ENCODE measurements around the gene NFIX. TPM values are rescaled to one million over a fixed set of nuclear protein-coding genes. Genes with fewer than 3 reads are reported as not detected.

Gene NFIX
- total and polyA plus RNA-seq, 9 of the 15 experiments (the other 6 are each of a cell fraction or from before 2014, with no cell fraction given), result 0.28 to 26.8 (median 5.4) TPM

GRCh38 chr19:13146763-13147563 lies 151.7 kb downstream of the NFIX start (continued):
- TF ChIP-seq, protein P1, sequence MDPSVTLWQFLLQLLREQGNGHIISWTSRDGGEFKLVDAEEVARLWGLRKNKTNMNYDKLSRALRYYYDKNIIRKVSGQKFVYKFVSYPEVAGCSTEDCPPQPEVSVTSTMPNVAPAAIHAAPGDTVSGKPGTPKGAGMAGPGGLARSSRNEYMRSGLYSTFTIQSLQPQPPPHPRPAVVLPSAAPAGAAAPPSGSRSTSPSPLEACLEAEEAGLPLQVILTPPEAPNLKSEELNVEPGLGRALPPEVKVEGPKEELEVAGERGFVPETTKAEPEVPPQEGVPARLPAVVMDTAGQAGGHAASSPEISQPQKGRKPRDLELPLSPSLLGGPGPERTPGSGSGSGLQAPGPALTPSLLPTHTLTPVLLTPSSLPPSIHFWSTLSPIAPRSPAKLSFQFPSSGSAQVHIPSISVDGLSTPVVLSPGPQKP (CRISPR knock-in tag; IDR thresholded peaks at IDR 0.05), result no peak
- no peak for TF ChIP-seq ZFX (CRISPR knock-in tag; IDR thresholded peaks at IDR 0.05)
- no peak for TF ChIP-seq TEAD2 (tag; IDR thresholded peaks at IDR 0.05)
- peak; percentile 29; the same call in 1 of the 2 replicates for TF ChIP-seq TFAP4 (CRISPR knock-in tag; IDR thresholded peaks at IDR 0.05; ENCODE audit: borderline replicate concordance)
- TF ChIP-seq TAL1 (IDR thresholded peaks at IDR 0.05), result no peak
- TF ChIP-seq ZNF354B (CRISPR knock-in tag; IDR thresholded peaks at IDR 0.05), result no peak
- TF ChIP-seq HOXB6 (CRISPR knock-in tag; IDR thresholded peaks at IDR 0.05; ENCODE audit: borderline replicate concordance), result no peak
- no peak for TF ChIP-seq HMG20B (CRISPR knock-in tag; IDR thresholded peaks at IDR 0.05)
- TF ChIP-seq, protein P2, sequence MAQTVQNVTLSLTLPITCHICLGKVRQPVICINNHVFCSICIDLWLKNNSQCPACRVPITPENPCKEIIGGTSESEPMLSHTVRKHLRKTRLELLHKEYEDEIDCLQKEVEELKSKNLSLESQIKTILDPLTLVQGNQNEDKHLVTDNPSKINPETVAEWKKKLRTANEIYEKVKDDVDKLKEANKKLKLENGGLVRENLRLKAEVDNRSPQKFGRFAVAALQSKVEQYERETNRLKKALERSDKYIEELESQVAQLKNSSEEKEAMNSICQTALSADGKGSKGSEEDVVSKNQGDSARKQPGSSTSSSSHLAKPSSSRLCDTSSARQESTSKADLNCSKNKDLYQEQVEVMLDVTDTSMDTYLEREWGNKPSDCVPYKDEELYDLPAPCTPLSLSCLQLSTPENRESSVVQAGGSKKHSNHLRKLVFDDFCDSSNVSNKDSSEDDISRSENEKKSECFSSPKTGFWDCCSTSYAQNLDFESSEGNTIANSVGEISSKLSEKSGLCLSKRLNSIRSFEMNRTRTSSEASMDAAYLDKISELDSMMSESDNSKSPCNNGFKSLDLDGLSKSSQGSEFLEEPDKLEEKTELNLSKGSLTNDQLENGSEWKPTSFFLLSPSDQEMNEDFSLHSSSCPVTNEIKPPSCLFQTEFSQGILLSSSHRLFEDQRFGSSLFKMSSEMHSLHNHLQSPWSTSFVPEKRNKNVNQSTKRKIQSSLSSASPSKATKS (CRISPR knock-in tag; IDR thresholded peaks at IDR 0.05), result no peak
- 0 out of 2 replicates have a peak, but pooled peaks have one; percentile 29 for TF ChIP-seq OTX1 (CRISPR knock-in tag; IDR thresholded peaks at IDR 0.05)
- TF ChIP-seq GTF3C2 (IDR thresholded peaks at IDR 0.05; ENCODE audit: borderline replicate concordance, extremely low read depth, insufficient read length), result no peak
- TF ChIP-seq CBX1 (IDR thresholded peaks at IDR 0.05; ENCODE audit: low read depth), result peak; percentile 34
- TF ChIP-seq, protein P3, sequence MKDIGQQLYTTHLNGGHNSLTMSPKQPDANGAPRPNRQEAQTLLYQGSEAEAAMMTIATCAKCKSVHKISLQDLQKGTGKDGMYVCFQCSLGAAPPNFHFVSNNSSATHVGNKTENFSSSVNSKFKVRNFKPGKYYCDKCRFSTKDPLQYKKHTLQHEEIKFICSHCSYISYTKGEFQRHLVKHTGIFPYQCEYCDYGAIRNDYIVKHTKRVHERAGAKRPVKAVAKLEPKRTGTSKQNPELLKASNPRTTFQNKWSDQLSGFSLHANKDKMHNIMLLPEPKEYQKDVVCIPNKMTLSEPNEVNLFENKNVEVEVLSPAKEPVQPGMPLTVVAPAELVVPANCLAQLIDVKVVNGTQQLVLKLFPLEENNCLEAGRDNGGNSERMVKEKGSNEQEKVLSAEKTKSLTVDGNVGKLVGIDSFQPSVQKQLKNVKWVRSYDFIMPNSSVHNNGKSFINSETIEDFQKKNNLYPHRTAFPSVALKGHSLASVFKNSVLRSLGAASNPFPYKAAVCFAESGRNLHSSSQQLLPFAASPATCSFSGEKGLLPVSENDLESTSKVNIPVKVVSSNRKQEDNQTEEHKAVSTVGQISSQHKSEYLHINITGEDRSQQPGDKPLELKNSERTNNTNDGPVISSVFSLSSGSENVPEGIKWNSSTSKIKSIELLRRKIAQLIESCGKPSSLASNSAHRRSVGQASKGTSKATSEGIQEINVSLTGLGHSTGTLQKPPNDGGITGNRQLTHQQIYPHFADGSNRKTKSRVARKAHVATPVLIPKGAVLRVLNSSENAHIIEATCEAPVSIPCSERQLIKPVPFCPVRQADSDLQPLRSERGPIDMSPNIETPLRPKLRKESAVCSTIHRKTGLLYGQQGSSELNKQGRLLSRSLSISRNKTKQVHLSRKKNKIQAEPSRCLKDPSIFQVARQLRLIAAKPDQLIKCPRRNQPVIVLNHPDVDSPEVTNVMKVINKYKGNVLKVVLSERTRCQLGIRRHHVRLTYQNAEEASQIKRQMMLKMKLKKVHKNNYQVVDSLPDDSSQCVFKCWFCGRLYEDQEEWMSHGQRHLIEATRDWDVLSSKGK (CRISPR knock-in tag; IDR thresholded peaks at IDR 0.05), result no peak
- TF ChIP-seq ESRRA (IDR thresholded peaks at IDR 0.05; ENCODE audit: borderline replicate concordance, low read depth), result 0 out of 2 replicates have a peak, but pooled peaks have one; percentile 40
- TF ChIP-seq NFE2 (IDR thresholded peaks at IDR 0.05; ENCODE audit: low read depth), result no peak
- no peak for TF ChIP-seq CBX3 (IDR thresholded peaks at IDR 0.05; ENCODE audit: borderline replicate concordance in 1 of 2, low read length in 2 of 2)
